Parathyroid adenoma (tissue), 2 donors: Measurements from ENCODE around the gene TAF7.

Experiments
- H2AFZ ChIP-seq: fragments of 300-600 bp; sonication (generic); one replicate; pipeline ENCODE4 v1.7.0; 2017; ENCODE audit warnings: antibody characterized with exemption, mild to moderate bottlenecking
- H3K27ac ChIP-seq: fragments of 300-600 bp; sonication (generic); one replicate; pipeline ENCODE4 v1.7.0; 2017
- H3K27me3 ChIP-seq: fragments of 300-600 bp; sonication (generic); one replicate; pipeline ENCODE4 v1.7.0; 2017; ENCODE audit warnings: low read length; ENCODE audit not compliant: control insufficient read depth, insufficient read depth
- H3K36me3 ChIP-seq: fragments of 300-600 bp; sonication (generic); one replicate; pipeline ENCODE4 v1.7.0; 2017; ENCODE audit warnings: low read length; ENCODE audit not compliant: control insufficient read depth, insufficient read depth
- H3K4me1 ChIP-seq: fragments of 300-600 bp; sonication (generic); one replicate; pipeline ENCODE4 v1.7.0; 2017; ENCODE audit warnings: control low read depth
- H3K4me2 ChIP-seq: fragments of 300-600 bp; sonication (generic); one replicate; pipeline ENCODE4 v1.7.0; 2017; ENCODE audit warnings: low read length
- H3K4me3 ChIP-seq: fragments of 300-600 bp; sonication (generic); one replicate; pipeline ENCODE4 v1.7.0; 2017; ENCODE audit warnings: low read depth, low read length
- H3K79me2 ChIP-seq: fragments of 300-600 bp; sonication (generic); one replicate; pipeline ENCODE4 v1.7.0; 2017; ENCODE audit warnings: control low read depth
- H3K9ac ChIP-seq: fragments of 300-600 bp; sonication (generic); one replicate; pipeline ENCODE4 v1.7.0; 2017; ENCODE audit warnings: mild to moderate bottlenecking
- H3K9me3 ChIP-seq: fragments of 300-600 bp; sonication (generic); one replicate; pipeline ENCODE4 v1.7.0; 2017; ENCODE audit warnings: low read length; ENCODE audit not compliant: control insufficient read depth
- TF ChIP-seq, protein P1 (sequence below): fragments of 300-600 bp; sonication (generic); IDR thresholded peaks from one replicate; pipeline ENCODE4 v1.7.0; 2017; ENCODE audit warnings: antibody characterized with exemption, mild to moderate bottlenecking
- donor health status: primary hyperparathyroidism.

Gene TAF7, protein sequence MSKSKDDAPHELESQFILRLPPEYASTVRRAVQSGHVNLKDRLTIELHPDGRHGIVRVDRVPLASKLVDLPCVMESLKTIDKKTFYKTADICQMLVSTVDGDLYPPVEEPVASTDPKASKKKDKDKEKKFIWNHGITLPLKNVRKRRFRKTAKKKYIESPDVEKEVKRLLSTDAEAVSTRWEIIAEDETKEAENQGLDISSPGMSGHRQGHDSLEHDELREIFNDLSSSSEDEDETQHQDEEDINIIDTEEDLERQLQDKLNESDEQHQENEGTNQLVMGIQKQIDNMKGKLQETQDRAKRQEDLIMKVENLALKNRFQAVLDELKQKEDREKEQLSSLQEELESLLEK

DNA sequence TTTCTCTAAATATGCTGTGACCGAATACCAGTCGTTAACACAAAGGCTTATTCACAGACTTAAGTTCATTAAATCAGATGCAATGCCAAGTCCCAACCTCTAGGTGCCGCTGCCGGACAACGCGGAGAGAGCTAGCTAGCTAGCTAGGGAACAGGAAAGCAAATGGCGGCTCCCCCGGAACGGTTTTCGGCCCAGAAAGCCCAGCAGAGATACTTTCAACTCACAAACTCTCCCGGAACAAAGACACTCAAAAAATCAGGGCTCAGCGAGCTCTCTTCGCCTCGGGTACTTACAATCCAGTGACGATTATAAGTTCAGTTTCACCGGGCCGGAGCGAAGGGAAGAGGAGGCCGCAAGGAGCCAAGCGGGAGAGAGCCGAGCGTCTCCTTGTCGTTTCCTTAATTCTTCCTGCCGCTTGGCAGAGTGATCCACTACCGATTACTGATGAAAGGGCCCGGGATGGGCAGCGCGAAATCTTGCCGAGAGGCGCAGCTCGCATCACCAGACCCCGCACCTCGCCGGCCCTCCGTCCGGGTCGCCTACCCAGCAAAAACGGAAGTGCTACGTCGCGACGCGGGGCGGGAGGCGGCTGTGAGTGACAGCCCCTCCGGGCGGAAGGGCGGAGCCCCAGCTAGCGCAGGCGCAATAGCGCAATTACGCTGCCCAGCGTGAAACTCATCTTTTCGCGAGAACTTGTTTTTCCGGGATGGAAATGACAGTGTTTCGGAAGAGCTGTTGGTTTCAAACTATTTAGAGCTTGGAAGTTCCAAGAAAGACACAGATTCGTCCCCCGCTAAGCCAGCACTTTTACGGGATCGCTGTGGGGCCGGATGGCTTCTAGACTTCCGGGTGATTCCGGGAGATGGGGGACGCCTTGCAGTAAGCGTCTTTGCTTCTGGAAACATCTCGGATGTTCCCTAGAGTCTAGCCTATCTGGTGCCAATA, at the start of gene TAF7:
TAF7 (minus strand) TSS at position 560 of the 945 bp plus-strand sequence. CDS start 740 bp downstream, outside the sequence.
- Histone ChIP-seq H3K4me3 (peak within 1 kb of the TSS; percentile 97), H3K27ac (peak within 1 kb of the TSS; percentile 96), H2AFZ (peak within 1 kb of the TSS; percentile 81), H3K9ac (peak within 1 kb of the TSS; percentile 87), H3K27me3 (no peaks in the 10 kb centered on the region), H3K36me3 (peaks cover 41% of the 10 kb centered on the region), H3K79me2 (peaks cover 13% of the 10 kb centered on the region), H3K4me2 (peak within 1 kb of the TSS; percentile 96), H3K9me3 (peaks cover 30% of the 10 kb centered on the region), H3K4me1 (peaks cover 5% of the 10 kb centered on the region)
- TF ChIP-seq, protein P1, sequence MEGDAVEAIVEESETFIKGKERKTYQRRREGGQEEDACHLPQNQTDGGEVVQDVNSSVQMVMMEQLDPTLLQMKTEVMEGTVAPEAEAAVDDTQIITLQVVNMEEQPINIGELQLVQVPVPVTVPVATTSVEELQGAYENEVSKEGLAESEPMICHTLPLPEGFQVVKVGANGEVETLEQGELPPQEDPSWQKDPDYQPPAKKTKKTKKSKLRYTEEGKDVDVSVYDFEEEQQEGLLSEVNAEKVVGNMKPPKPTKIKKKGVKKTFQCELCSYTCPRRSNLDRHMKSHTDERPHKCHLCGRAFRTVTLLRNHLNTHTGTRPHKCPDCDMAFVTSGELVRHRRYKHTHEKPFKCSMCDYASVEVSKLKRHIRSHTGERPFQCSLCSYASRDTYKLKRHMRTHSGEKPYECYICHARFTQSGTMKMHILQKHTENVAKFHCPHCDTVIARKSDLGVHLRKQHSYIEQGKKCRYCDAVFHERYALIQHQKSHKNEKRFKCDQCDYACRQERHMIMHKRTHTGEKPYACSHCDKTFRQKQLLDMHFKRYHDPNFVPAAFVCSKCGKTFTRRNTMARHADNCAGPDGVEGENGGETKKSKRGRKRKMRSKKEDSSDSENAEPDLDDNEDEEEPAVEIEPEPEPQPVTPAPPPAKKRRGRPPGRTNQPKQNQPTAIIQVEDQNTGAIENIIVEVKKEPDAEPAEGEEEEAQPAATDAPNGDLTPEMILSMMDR: peak; percentile 96

DNA sequence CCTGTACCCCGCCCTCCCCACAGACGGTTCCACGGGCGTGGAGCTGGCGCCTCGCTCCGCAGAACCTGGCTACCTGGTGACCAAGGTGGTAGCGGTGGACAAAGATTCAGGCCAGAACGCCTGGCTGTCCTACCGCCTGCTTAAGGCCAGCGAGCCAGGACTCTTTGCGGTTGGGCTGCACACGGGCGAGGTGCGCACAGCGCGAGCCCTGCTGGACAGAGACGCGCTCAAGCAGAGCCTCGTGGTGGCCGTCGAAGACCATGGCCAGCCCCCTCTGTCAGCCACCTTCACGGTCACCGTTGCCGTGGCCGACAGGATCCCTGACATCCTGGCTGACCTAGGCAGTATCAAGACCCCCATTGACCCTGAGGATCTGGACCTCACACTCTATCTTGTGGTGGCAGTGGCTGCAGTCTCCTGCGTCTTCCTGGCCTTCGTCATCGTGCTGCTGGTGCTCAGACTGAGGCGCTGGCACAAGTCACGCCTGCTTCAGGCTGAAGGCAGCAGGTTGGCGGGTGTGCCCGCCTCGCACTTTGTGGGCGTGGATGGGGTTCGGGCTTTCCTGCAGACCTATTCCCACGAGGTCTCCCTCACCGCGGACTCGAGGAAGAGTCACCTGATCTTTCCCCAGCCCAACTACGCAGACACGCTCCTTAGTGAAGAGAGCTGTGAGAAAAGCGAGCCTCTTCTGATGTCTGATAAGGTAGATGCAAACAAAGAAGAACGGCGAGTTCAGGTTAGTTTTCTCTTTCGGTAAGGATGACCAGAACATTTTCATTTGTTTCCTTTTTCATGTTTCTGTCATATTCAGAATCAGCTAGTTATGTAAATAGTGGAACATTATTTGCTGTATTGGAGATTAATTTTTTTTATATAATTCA, 45.7 kb upstream of the TAF7 start:
- Histone ChIP-seq H3K27ac (no peak overlapping the region), H3K4me2 (no peak overlapping the region), H3K4me3 (no peak overlapping the region), H2AFZ (no peak overlapping the region), H3K27me3 (no peaks in the 10 kb centered on the region), H3K36me3 (peaks cover 2% of the 10 kb centered on the region), H3K9ac (no peak overlapping the region), H3K4me1 (no peaks in the 10 kb centered on the region), H3K9me3 (peaks cover 5% of the 10 kb centered on the region), H3K79me2 (no peaks in the 10 kb centered on the region)
- TF ChIP-seq, protein P1: no peak

DNA sequence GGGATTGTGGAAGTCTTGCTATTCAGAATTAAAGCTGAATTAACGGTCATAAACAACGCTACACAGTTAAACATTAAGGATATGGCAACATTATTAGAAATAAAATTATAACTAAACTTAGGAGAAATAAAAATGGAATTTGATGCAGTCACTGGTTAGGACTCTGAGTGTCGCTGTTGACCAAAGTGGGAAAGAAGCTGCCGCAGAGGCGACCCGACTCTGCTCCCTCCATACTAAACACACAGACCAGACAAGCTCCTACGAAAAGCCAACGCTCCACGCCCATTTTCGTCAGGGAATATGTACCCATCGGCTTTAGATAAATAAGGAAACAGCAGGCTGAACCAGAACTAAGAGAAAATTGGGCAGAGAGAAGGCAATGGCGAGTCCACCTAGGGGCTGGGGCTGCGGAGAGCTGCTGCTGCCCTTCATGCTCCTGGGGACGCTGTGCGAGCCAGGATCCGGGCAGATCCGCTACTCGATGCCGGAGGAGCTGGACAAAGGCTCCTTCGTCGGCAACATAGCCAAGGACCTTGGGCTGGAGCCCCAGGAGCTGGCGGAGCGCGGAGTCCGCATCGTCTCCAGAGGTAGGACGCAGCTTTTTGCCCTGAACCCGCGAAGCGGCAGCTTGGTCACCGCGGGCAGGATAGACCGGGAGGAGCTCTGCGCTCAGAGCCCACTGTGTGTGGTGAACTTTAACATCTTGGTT, 43.5 kb upstream of the TAF7 start, which contains the start of gene PCDHGA5:
PCDHGA5 (plus strand) TSS at position 211 of the 709 bp plus-strand sequence; CDS start at position 380, 169 bp downstream.
- Histone ChIP-seq H3K79me2 (no peaks in the 10 kb centered on the region), H3K9ac (no peak within 1 kb of the TSS), H3K4me1 (no peaks in the 10 kb centered on the region), H3K9me3 (no peaks in the 10 kb centered on the region), H3K4me2 (no peak within 1 kb of the TSS), H3K27me3 (no peaks in the 10 kb centered on the region), H3K36me3 (peaks cover 2% of the 10 kb centered on the region), H2AFZ (peak within 1 kb of the TSS; percentile 7), H3K4me3 (no peak within 1 kb of the TSS), H3K27ac (no peak within 1 kb of the TSS)
- TF ChIP-seq, protein P1: peak; percentile 15

DNA sequence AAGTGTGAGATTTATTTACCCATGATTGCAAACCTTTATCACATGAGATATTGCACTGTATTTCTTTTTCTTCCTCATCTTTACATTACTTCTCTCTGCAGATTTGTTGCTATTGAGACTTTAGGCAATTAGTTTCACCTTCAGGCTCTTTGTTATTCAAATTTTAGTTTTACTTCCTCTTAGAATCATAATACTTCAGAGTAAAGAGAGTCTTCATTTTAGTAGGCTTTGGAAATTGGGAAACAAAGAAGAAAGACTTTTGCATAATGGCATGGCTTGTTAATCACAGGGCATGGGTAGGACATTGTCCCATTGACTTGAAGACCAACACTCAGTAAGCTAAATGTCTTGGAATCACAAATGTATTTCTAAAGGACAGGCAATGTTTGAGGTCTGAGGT, 42.1 kb upstream of the TAF7 start:
- TF ChIP-seq, protein P1: no peak

More for the DNA sequence above, 42.1 kb upstream of the TAF7 start:
- Histone ChIP-seq H3K9me3 (no peaks in the 10 kb centered on the region), H3K4me3 (no peak overlapping the region), H2AFZ (no peak overlapping the region), H3K4me1 (no peaks in the 10 kb centered on the region), H3K36me3 (peaks cover 2% of the 10 kb centered on the region), H3K27me3 (no peaks in the 10 kb centered on the region), H3K27ac (no peak overlapping the region), H3K79me2 (no peaks in the 10 kb centered on the region), H3K9ac (no peak overlapping the region), H3K4me2 (no peak overlapping the region)
